G401.6 (cell line): ENCODE results near the gene AGFG1.

Source experiments
- FAIRE-seq: peaks from 2 replicates; lab custom pipeline; 2012; peaks lifted over from hg19 to GRCh38; lab: Jason Lieb, UNC

AGFG1 gene

GRCh38 chr2:227471924-227472264, at the start of gene AGFG1:
AGFG1 (plus strand) TSS chr2:227472156; CDS start chr2:227472422, 266 bp downstream.
- peak; percentile 78 for FAIRE-seq

GRCh38 chr2:227423656-227424499, 48.1 kb upstream of the AGFG1 start:
- FAIRE-seq = peak; percentile 66

GRCh38 chr2:227428731-227429285, 43.1 kb upstream of the AGFG1 start:
- FAIRE-seq = no peak

- FAIRE-seq = no peak
These were observed 41.3 kb upstream of the AGFG1 start for GRCh38 chr2:227430639-227431038.

GRCh38 chr2:227433171-227433570, 38.8 kb upstream of the AGFG1 start:
- no peak for FAIRE-seq

GRCh38 chr2:227436436-227437174, 35.4 kb upstream of the AGFG1 start:
- no peak for FAIRE-seq

GRCh38 chr2:227439214-227439613, 32.7 kb upstream of the AGFG1 start:
- FAIRE-seq = no peak

GRCh38 chr2:227442639-227443038, 29.3 kb upstream of the AGFG1 start:
- FAIRE-seq = no peak

- no peak for FAIRE-seq
These were observed 27.9 kb upstream of the AGFG1 start for GRCh38 chr2:227443889-227444568.

GRCh38 chr2:227447606-227448005, 24.4 kb upstream of the AGFG1 start:
- no peak for FAIRE-seq

GRCh38 chr2:227450311-227450841, 21.6 kb upstream of the AGFG1 start:
- FAIRE-seq = no peak

- FAIRE-seq = no peak
These were observed 20.9 kb upstream of the AGFG1 start for GRCh38 chr2:227450926-227451654.

GRCh38 chr2:227451655-227451992, 20.3 kb upstream of the AGFG1 start:
- no peak for FAIRE-seq

- no peak for FAIRE-seq
These were observed 18.1 kb upstream of the AGFG1 start for GRCh38 chr2:227453810-227454209.

GRCh38 chr2:227454323-227454860, 17.6 kb upstream of the AGFG1 start:
- no peak for FAIRE-seq

- FAIRE-seq = no peak
These were observed 16.8 kb upstream of the AGFG1 start for GRCh38 chr2:227455200-227455599.

- FAIRE-seq = no peak
These were observed 15.9 kb upstream of the AGFG1 start for GRCh38 chr2:227456102-227456501.

- FAIRE-seq = no peak
These were observed 15.2 kb upstream of the AGFG1 start for GRCh38 chr2:227456772-227457171.

- no peak for FAIRE-seq
These were observed 11.9 kb upstream of the AGFG1 start for GRCh38 chr2:227460070-227460485.

GRCh38 chr2:227460833-227461232, 11.1 kb upstream of the AGFG1 start:
- no peak for FAIRE-seq

- no peak for FAIRE-seq
These were observed 10.0 kb upstream of the AGFG1 start for GRCh38 chr2:227461811-227462461.
